ENCODE results near the gene SLC35B2.

Gene SLC35B2

GRCh38 chr6:44223319-44224028 lies 33.9 kb downstream of the SLC35B2 start, which contains the start of gene SLC29A1:
TSS of gene SLC29A1 (plus strand) at chr6:44223595. CDS start at chr6:44227314, 3,719 bp downstream.
- peak; percentile 63 for DNase-seq

- DNase-seq: peak; percentile 62
Measured at GRCh38 chr6:44222486-44223318, 34.6 kb downstream of the SLC35B2 start.

GRCh38 chr6:44221961-44222335 lies 35.4 kb downstream of the SLC35B2 start:
- DNase-seq: no peak

GRCh38 chr6:44221291-44221960 lies 35.9 kb downstream of the SLC35B2 start:
- peak; percentile 58 for DNase-seq

- no peak for DNase-seq
Measured at GRCh38 chr6:44220913-44221290, 36.4 kb downstream of the SLC35B2 start.

GRCh38 chr6:44219815-44220784 lies 37.2 kb downstream of the SLC35B2 start:
- no peak for DNase-seq

GRCh38 chr6:44219053-44219814 lies 38.1 kb downstream of the SLC35B2 start:
- DNase-seq: peak; percentile 91

- no peak for DNase-seq
Measured at GRCh38 chr6:44217332-44218143, 39.8 kb downstream of the SLC35B2 start.

- no peak for DNase-seq
Measured at GRCh38 chr6:44216677-44217331, 40.5 kb downstream of the SLC35B2 start, which contains the start of gene MYMX. TSS of gene MYMX (plus strand) at chr6:44216926. CDS start at chr6:44217472, 546 bp downstream.

- no peak for DNase-seq
Measured at GRCh38 chr6:44214307-44214706, 43.0 kb downstream of the SLC35B2 start.

- no peak for DNase-seq
Measured at GRCh38 chr6:44211284-44211683, 46.0 kb downstream of the SLC35B2 start.

GRCh38 chr6:44207966-44208365 lies 49.4 kb downstream of the SLC35B2 start:
- no peak for DNase-seq
